ENCODE results near the gene YTHDF1. TPM values are rescaled to one million over a fixed set of nuclear protein-coding genes. Genes with fewer than 3 reads are reported as not detected.

The YTHDF1 gene
- total RNA-seq, 1 donor from 2014 or later, result 41.3 TPM

Other genes with a start within 250 kb of the YTHDF1 start
- not detected in 2 replicates for gene BHLHE23, start 209.2 kb downstream of the YTHDF1 start, total RNA-seq
- not detected in 2 replicates for gene BIRC7, start 19.8 kb upstream of the YTHDF1 start, total RNA-seq
- gene NKAIN4, start 38.3 kb upstream of the YTHDF1 start, total RNA-seq, result not detected in 2 replicates
- 93.8 and 94.1 TPM in 2 replicates for gene ARFGAP1, start 56.7 kb upstream of the YTHDF1 start, total RNA-seq
- 0.17 TPM in 1 of 2 replicates, not detected in the other for gene COL20A1, start 77.1 kb upstream of the YTHDF1 start, total RNA-seq
- not detected in 2 replicates for gene CHRNA4, start 145.2 kb upstream of the YTHDF1 start, total RNA-seq

Measured in T-helper 1 cell treated with Interleukin-12 subunit alpha and Interleukin-12 subunit beta and Interleukin-4 antibody, amounts not matched to agents 30 ng/mL and 1 ng/mL, for 36 hours (primary cell).